A204.1 (cell line): ENCODE data around the gene MT3.
"Not testable (repeated sequence)": the region's sequence is repeated elsewhere in the genome, so short reads cannot be mapped to it uniquely, and the experiment has no call there.

Experiments
- FAIRE-seq: peaks from 2 replicates; lab custom pipeline; 2012; peaks lifted over from hg19 to GRCh38; lab: Jason Lieb, UNC

Gene MT3

GRCh38 chr16:56580391-56581048, 8.8 kb upstream of the MT3 start:
- no peak for FAIRE-seq

- FAIRE-seq: not testable (repeated sequence)
Measured at GRCh38 chr16:56582911-56583310, 6.4 kb upstream of the MT3 start.

GRCh38 chr16:56583351-56584168, 5.8 kb upstream of the MT3 start:
- no peak for FAIRE-seq

- no peak for FAIRE-seq
Measured at GRCh38 chr16:56584276-56584675, 5.1 kb upstream of the MT3 start.

GRCh38 chr16:56588781-56589140, 567 bp upstream of the MT3 start:
- no peak for FAIRE-seq

GRCh38 chr16:56591377-56592060, 2.2 kb downstream of the MT3 start:
- no peak for FAIRE-seq

GRCh38 chr16:56593573-56594291, 4.4 kb downstream of the MT3 start:
- FAIRE-seq: no peak

- FAIRE-seq: no peak
Measured at GRCh38 chr16:56594292-56594619, 4.9 kb downstream of the MT3 start.

GRCh38 chr16:56600398-56600999, 11.2 kb downstream of the MT3 start:
- FAIRE-seq: peak; percentile 77

- FAIRE-seq: no peak
Measured at GRCh38 chr16:56601325-56601724, 12.0 kb downstream of the MT3 start.

GRCh38 chr16:56603589-56603988, 14.3 kb downstream of the MT3 start:
- no peak for FAIRE-seq

GRCh38 chr16:56604966-56605365, 15.6 kb downstream of the MT3 start:
- no peak for FAIRE-seq

GRCh38 chr16:56605475-56605874, 16.1 kb downstream of the MT3 start:
- no peak for FAIRE-seq

GRCh38 chr16:56606071-56606475, 16.7 kb downstream of the MT3 start:
- FAIRE-seq: no peak

- FAIRE-seq: no peak
Measured at GRCh38 chr16:56606476-56607108, 17.3 kb downstream of the MT3 start.

- FAIRE-seq: no peak
Measured at GRCh38 chr16:56607109-56607618, 17.8 kb downstream of the MT3 start.

- no peak for FAIRE-seq
Measured at GRCh38 chr16:56607675-56608042, 18.3 kb downstream of the MT3 start.

GRCh38 chr16:56608043-56608875, 18.9 kb downstream of the MT3 start, which contains the start of gene MT2A:
MT2A (plus strand) TSS chr16:56608584; CDS start chr16:56608656, 72 bp downstream.
- FAIRE-seq: no peak

- FAIRE-seq: no peak
Measured at GRCh38 chr16:56608876-56609462, 19.6 kb downstream of the MT3 start.

GRCh38 chr16:56609463-56609921, 20.2 kb downstream of the MT3 start:
- no peak for FAIRE-seq
